ENCODE results near the gene SUCLG1. TPM values are rescaled to one million over a fixed set of nuclear protein-coding genes. Genes with fewer than 3 reads are reported as not detected.

Gene SUCLG1
- total and polyA plus RNA-seq, 10 of the 15 experiments (the other 5 are each of a cell fraction or from before 2014, with no cell fraction given), result 75.4 to 197 (median 93.6) TPM

GRCh38 chr2:84467389-84467788, 8.3 kb upstream of the SUCLG1 start:
- Histone ChIP-seq H3K9ac (ENCODE audit: control insufficient read depth, insufficient read depth, low read length) (no peak overlapping the region), H3K4me2 (ENCODE audit: control insufficient read depth, insufficient read depth) (no peak overlapping the region), H3K27me3 (replicated peaks in 1 of 2; ENCODE audit: control insufficient read depth in 2 of 2, insufficient read depth in 2 of 2, low read length in 1 of 2) (no peaks in the 10 kb centered on the region), H3K36me3 (ENCODE audit: control insufficient read depth in 2 of 2, insufficient read depth in 2 of 2, low read length in 1 of 2) (no peaks in the 10 kb centered on the region), H3K9me3 (replicated peaks; ENCODE audit: control insufficient read depth, insufficient read depth, low read length) (no peaks in the 10 kb centered on the region), H2AFZ (ENCODE audit: control insufficient read depth, low read depth, low read length) (no peak overlapping the region), H3K79me2 (ENCODE audit: control insufficient read depth, insufficient read depth, low read length) (no peaks in the 10 kb centered on the region), H3K4me1 (ENCODE audit: control insufficient read depth, insufficient read depth, low read length) (no peaks in the 10 kb centered on the region), H3K4me3 (no peak overlapping the region), H4K20me1 (ENCODE audit: control insufficient read depth, insufficient read depth) (no peaks in the 10 kb centered on the region), H3K27ac (ENCODE audit: control insufficient read depth, insufficient read depth) (no peak overlapping the region)
- SMC1A ChIA-PET (ENCODE audit: uncharacterized antibody, unreplicated experiment), result interaction anchor here (1.6 kb wide), 1 partner anchor 16 kb away, joined by 3 read pairs; no protein-coding TSS in a partner anchor
- RAD21 ChIA-PET (ENCODE audit: unreplicated experiment), result no interaction called here
- ATAC-seq (no peak), DNase-seq (ENCODE audit: low read depth, low spot score) (no peak), FAIRE-seq (no peak)
- WGBS (ENCODE audit: insufficient coverage, insufficient replicate concordance, low lambda C conversion rate, missing lambda C conversion rate), result 93% methylated on average over 1 of the region's 1 CpG
- in situ Hi-C loops (cut with MboI) (no loop called here), intact Hi-C loops (cut with micrococcal nuclease; ENCODE audit: unreplicated experiment) (no loop called here)
- CTCF ChIA-PET, result interaction anchor here (0.5 kb wide), 1 partner anchor 1110 kb away, joined by 3 read pairs; the partner anchor contains the start of gene VAMP8
- POLR2A ChIA-PET, result no interaction called here
- BruUV-seq (replicated peaks), result no TSS peak
- TF ChIP-seq TCF12 (IDR thresholded peaks at IDR 0.05; ENCODE audit: low read depth, low read length) (no peak), ZNF687 (IDR thresholded peaks at IDR 0.05) (no peak), CBX5 (IDR thresholded peaks at IDR 0.05; ENCODE audit: low read depth) (no peak), ASH2L (IDR thresholded peaks at IDR 0.05; ENCODE audit: borderline replicate concordance, low read depth) (no peak), SREBF2 (IDR thresholded peaks at IDR 0.05; ENCODE audit: low read length) (no peak), FOXM1 (IDR thresholded peaks at IDR 0.05; ENCODE audit: low read depth, low read length) (no peak), NFIC (IDR thresholded peaks at IDR 0.05; ENCODE audit: low read depth, low read length) (no peak), REST (IDR thresholded peaks at IDR 0.05; ENCODE audit: low read depth, low read length) (no peak), POLR2AphosphoS5 (IDR thresholded peaks at IDR 0.05; ENCODE audit: low read length) (no peak), CUX1 (IDR thresholded peaks at IDR 0.05; ENCODE audit: insufficient replicate concordance, low read depth, low read length) (no peak), MEF2B (IDR thresholded peaks at IDR 0.05; ENCODE audit: partially characterized antibody, poor library complexity, severe bottlenecking) (no peak), CREM (IDR thresholded peaks at IDR 0.05; ENCODE audit: low read depth) (no peak)

Data from GM12878 (cell line).